HG03565 (cell line): ENCODE data around the gene OSBPL6.

Experiments used
- ATAC-seq: cut with Tn5 transposase; IDR thresholded peaks from one replicate; pipeline ENCODE4 v1.9.1; 2021; ENCODE audit warnings: mild to moderate bottlenecking, moderate library complexity; ENCODE audit not compliant: unreplicated experiment

OSBPL6 gene

GRCh38 chr2:178237488-178238153 is 43.3 kb downstream of the OSBPL6 start:
- ATAC-seq, result no peak

- no peak for ATAC-seq
Observed at GRCh38 chr2:178238154-178238521, 43.8 kb downstream of the OSBPL6 start.

DNA sequence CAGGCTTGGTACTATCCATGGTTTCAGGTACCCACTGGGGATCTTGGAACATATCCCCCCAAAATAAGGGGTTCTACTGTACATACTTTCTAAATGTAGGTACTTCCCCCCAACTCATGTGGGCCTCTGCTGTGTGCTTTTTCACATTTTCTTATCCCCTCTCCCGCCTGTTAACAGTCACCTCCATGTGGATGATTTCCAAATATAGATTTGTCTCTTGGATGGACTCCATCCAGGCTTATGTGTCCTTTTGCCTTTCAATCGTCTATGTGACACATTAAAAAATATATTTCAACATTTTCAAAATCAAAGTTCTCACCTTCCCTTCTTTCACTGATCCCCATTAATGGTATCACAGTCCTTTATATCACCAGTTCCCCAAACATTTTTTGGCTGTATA is 44.4 kb downstream of the OSBPL6 start:
- no peak for ATAC-seq

- no peak for ATAC-seq
Observed at GRCh38 chr2:178241844-178242551, 47.7 kb downstream of the OSBPL6 start.

DNA sequence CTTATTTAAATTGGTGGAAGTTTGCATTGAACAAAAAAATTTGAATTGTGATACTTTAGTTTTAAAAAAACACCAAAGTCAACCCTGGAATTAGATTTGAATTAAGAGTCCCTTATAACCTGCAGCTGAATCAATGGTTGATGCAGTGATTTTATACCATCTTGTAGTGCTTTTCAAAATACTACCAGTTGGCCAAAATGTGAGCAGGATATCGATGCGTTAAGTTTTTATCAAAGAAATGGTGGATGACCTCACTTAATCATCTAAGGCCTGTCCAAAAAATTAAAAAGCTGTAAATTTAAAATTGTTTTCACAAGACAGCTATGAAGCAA is 48.2 kb downstream of the OSBPL6 start:
- ATAC-seq, result no peak

GRCh38 chr2:178243961-178244360 is 49.6 kb downstream of the OSBPL6 start:
- ATAC-seq, result no peak

- ATAC-seq, result no peak
Observed at GRCh38 chr2:178244777-178245176, 50.5 kb downstream of the OSBPL6 start.

- no peak for ATAC-seq
Observed at GRCh38 chr2:178246696-178247095, 52.4 kb downstream of the OSBPL6 start.

DNA sequence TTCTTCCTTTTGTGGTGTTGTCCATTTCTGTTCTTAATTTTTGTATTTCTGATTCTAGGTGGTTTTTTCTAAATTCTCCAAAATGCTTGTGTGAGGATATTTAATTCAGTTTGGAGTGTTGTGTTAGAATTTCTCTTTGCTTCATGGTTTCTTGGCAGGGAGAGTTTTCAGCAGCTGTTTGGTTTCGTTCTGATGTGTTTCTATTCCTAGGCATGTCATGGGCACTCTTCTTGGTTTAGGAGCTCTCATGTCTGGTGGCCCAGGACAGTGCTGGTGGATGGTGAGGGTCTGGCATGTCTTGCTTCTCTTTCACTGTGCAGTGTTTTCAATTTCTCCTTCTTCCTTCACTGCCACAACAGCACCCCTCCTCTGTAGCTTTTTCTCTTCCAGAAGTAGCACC is 52.9 kb downstream of the OSBPL6 start:
- ATAC-seq, result no peak

GRCh38 chr2:178250429-178250828 is 56.1 kb downstream of the OSBPL6 start:
- no peak for ATAC-seq

DNA sequence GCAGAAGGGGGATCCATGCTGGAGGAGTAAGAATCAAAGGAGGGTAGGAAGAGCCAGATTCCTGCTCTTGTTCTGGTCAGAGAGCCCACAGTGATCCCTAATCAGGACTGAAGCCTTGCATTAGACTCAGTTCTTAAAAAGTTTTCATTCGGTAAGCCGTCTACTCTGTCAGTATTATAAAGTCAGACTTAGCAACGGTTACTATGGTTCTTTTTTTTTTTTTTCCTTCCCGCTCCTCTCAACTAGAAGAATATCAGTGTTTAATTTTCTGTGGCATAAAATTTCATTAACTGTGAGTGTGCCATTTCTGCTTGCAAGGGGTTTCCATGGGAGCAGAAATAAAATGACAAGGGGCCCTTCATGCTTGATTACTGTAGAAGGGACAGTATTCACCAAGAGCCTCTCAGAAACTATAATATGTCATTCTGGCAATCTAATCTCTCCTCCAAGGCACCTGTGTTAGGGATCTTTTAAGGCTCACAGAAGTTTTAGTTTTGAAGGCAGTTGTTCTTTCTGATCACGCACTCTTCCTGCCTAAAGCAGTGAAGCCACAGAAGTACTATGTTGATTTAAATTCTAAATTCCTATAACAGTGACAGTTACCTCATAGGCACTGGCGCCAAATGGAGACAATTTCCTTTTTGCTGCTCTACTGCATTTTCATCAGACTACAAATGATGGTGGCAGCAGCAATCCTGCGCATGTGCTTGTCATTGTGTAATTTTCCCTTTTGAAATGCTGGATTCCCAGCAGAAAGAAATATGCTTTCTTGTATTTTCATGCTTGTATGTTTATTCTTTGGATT is 57.0 kb downstream of the OSBPL6 start:
- no peak for ATAC-seq

GRCh38 chr2:178256382-178257042 is 62.2 kb downstream of the OSBPL6 start:
- no peak for ATAC-seq

DNA sequence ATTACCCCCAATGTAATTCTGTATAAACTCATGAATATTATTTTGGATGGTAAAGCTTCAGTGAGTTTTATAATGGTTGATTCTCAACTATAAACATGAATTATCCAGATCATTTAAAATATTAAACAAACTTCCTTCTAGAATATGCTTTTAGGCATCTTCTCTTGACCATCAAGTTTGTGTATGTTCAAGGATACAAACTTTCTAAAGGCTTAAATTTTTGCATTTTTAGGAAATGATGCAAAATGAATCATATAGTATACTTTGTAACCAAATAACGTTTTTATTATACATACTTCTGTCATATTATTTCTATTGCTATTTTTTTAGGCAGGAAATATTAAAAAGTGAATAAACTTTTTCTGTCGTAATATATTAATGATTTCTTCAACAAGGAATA is 62.8 kb downstream of the OSBPL6 start:
- no peak for ATAC-seq

DNA sequence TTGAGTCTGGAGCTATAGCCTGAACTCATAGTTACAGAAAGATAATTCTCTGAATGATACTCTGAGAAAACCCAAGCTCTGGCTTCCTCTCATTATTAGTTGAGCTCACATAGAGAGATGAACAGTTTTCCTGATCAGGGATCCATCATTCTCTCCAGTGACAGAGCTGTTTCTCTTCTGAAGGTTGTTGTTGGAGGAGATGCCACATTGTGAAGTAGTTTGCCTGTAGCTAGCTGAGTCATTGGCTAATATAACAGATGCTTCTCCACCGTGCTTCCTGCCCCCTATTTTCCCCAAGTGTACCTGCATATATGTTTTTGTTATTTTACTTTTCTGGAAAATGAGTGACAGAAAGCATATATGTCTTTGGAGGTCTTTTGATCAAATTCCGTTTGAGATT is 64.6 kb downstream of the OSBPL6 start:
- no peak for ATAC-seq

DNA sequence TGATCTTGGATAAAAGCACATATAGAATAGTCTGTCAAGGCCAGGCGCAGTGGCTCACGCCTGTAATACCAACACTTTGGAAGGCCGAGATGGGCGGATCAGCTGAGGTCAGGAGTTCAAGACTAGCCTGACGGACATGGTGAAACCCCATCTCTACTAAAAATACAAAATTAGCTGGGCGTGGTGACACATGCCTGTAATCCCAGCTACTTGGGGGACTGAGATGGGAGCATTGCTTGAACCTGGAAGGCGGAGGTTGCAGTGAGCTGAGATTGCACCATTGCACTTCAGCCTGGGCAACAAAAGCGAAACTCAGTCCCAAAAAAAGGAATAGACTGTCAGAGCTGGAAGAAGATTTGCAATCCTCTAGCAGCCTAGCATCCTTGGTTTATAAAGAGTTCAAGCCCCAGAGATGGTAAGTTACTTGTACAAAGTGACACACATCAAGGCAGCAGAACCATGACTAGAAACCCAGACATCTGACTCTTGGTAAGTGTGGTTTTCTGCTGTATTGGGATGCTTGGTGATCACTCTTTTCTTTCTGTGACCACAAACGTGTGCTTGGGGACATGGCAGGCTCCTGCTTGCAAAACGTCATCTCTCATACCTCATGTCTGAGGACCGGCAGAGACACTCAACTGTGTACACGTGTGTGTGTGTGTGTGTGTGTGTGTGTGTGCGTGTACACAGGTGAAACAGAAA is 69.0 kb downstream of the OSBPL6 start:
- ATAC-seq, result no peak

DNA sequence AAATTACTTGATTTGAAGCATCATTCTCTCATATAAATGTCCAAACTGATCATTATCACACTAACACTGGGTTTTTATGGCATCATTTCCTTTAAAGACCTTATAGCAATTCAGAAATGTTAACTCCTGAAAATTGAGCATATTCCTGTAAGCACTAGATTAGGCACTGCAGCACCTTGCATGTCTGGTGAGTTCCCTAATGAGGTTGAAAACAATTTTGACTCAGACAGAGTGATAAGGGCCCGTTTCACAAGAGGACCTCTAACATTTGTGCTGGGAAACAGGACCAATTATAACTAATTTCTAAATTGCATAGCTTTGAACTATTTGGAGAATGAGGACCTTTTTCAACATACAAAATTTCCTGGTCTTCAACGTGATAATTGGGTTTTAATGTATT is 69.9 kb downstream of the OSBPL6 start:
- ATAC-seq, result no peak

DNA sequence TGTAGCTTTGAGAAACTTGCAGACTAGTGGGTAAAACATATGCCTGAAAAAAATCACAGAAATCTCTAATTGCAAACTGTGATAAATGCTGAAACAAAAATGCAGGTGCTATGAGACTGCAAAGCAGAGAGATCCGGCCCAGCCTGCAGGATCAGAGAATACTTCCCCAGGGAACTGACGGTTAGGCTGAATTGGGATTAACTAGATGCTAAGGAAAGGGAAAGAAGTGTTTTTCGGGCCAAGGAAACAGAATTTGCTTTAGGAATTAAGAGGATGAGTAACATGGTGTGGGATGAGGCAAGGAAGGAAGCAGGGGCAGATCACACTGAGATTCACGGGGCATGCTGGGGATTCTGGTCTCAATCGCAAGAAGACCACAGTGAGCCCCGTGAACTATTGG is 71.5 kb downstream of the OSBPL6 start:
- no peak for ATAC-seq

- ATAC-seq, result no peak
Observed at GRCh38 chr2:178266445-178266844, 72.1 kb downstream of the OSBPL6 start.

DNA sequence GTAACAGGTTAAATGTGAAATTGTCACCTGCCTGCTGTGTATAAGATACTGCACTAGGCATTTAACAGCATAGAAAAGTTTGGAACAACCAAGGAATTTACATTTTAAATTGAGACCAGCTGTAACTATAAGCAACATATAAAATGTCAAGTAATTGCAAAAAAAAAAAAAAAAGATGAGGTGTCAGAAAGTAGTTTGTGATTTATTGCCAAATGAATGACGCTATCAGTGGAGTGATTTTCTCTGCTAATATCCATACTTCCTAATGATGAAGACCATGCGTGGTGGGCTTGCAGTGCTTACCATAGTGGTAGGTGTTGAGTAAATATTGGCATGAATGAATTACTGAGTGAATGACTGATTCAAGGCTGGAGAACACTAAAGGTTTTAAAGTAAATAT is 73.3 kb downstream of the OSBPL6 start:
- no peak for ATAC-seq

GRCh38 chr2:178268435-178268834 is 74.1 kb downstream of the OSBPL6 start:
- ATAC-seq, result no peak
